ENCODE measurements around the gene SYT6.

DNA sequence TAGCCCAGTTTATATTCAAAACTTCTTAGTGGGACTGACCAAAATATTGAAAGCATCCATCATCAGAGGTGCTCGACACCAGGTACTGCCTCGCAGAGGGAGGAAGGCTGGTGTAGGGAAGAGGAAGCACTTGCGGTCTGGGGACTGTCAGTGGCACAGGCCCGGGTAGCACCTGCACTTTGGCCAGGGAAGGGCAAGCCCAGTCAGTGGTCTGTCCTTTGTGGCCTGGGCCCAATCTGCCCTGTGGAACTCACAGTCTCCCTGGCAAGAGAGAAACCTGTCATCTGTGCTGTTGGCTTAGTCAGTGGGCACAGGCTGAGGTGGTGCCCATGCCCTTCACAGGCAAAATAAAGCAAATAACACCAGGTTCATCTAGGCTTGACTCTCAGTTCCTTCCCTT is 77.4 kb downstream of the SYT6 start:
- TF ChIP-seq POLR2A (IDR thresholded peaks at IDR 0.05) (no peak), CTCF (IDR thresholded peaks at IDR 0.05) (no peak)

Measured in uterus (tissue), 2 donors.